Spleen (tissue), 11 donors: Measurements from ENCODE around the gene RBX1. TPM values are rescaled to one million over a fixed set of nuclear protein-coding genes. Genes with fewer than 3 reads are reported as not detected.

Experiments
- DNase-seq: peaks from one replicate; pipeline ENCODE4 v3.0.0-alpha.2; 2020
- H3K27ac ChIP-seq, 8 donors: fragments of 200-600 bp; sonication (generic) in 7 of 8; 1 replicate in 4 of 8; 2 replicates in 4 of 8; pipeline versions ENCODE4 v1.5.0 to v1.8.0; 2016 to 2021; ENCODE audit warnings: inconsistent platforms in 4 of 8, mild to moderate bottlenecking in 4 of 8, moderate library complexity in 1 of 8
- H3K27me3 ChIP-seq, 7 donors: fragments of 200-600 bp; sonication (generic) in 6 of 7; replicated peaks in 1 of 7; 1 replicate in 4 of 7; 2 replicates in 3 of 7; pipeline versions ENCODE4 v1.5.0 to v1.8.0; 2016 to 2021; ENCODE audit warnings: inconsistent platforms in 3 of 7, mild to moderate bottlenecking in 1 of 7
- H3K36me3 ChIP-seq, 6 donors: fragments of 200-600 bp; sonication (generic) in 5 of 6; 1 replicate in 4 of 6; 2 replicates in 2 of 6; pipeline versions ENCODE4 v1.5.0 to v1.8.0; 2016 to 2021; ENCODE audit warnings: inconsistent platforms in 2 of 6
- H3K4me1 ChIP-seq, 6 donors: fragments of 200-600 bp; sonication (generic) in 5 of 6; 1 replicate in 3 of 6; 2 replicates in 3 of 6; pipeline versions ENCODE4 v1.5.0 to v1.8.0; 2016 to 2021; ENCODE audit warnings: inconsistent platforms in 3 of 6
- H3K4me3 ChIP-seq, 8 donors: fragments of 200-600 bp; sonication (generic) in 7 of 8; 1 replicate in 4 of 8; 2 replicates in 4 of 8; pipeline versions ENCODE4 v1.5.0 to v1.8.0; 2016 to 2021; ENCODE audit warnings: inconsistent platforms in 4 of 8, mild to moderate bottlenecking in 4 of 8, moderate library complexity in 2 of 8
- H3K9me3 ChIP-seq, 8 donors: fragments of 200-600 bp; sonication (generic) in 7 of 8; 1 replicate in 4 of 8; 2 replicates in 4 of 8; pipeline versions ENCODE4 v1.5.0 to v1.8.0; 2016 to 2021; ENCODE audit warnings: inconsistent platforms in 4 of 8
- CTCF ChIP-seq, 11 experiments: fragments of 200-600 bp in 7 of 11; fragments of 450-650 bp in 4 of 11; sonication (generic) in 4 of 11; IDR thresholded peaks in 8 of 11; conservative IDR thresholded peaks in 3 of 11; 1 replicate in 7 of 11; 2 replicates in 4 of 11; pipeline versions ENCODE4 v1.4.0 to v1.8.0; 2016 to 2021; ENCODE audit warnings: antibody characterized with exemption in 11 of 11, inconsistent platforms in 4 of 11, mild to moderate bottlenecking in 1 of 11
- POLR2A ChIP-seq, 3 donors: fragments of 450-650 bp; IDR thresholded peaks; one replicate each; pipeline ENCODE4 v1.5.1; 2017; ENCODE audit warnings: antibody characterized with exemption in 3 of 3, mild to moderate bottlenecking in 1 of 3
- POLR2AphosphoS5 ChIP-seq, 3 donors: sonication (generic); formaldehyde crosslinking; IDR thresholded peaks; one replicate each; pipeline ENCODE4 v1.5.1; 2017; ENCODE audit warnings: antibody characterized with exemption in 3 of 3
- WGBS, 5 donors: extraction: QIAGEN DNeasy Blood & Tissue Kit in 3 of 5; methylation state at CpG; one replicate each; pipeline versions ENCODE4 v1.1.5 to v1.1.7; 2013 to 2018; 5-methylcytosine and 5-hydroxymethylcytosine counted together
- intact Hi-C: fragments of 100-400 bp; cut with DNase I; formaldehyde crosslinking; loops from one replicate; pipeline ENCODE4 v1.15.0; 2023; ENCODE audit warnings: low total_unique reads
- polyA plus RNA-seq, 3 donors: library from polyadenylated mRNA; stranded (reverse); fragments of 200-250 nt; gene quantifications; one replicate each; pipeline ENCODE4 v1.2.1, GENCODE V29; 2013
- total RNA-seq, 7 donors: library from RNA; depleted of rRNA in 3 of 7; stranded (reverse); fragments of >200 nt in 3 of 7; fragmentation: NEBNext Ultra II Directional in 4 of 7; extraction: Animal tissue kit (Norgen Biotek cat#: 25700) in 4 of 7; gene quantifications; one replicate each; pipeline versions ENCODE4 v1.1.0 to v1.2.1, GENCODE V29; 2016 to 2021
- donor health status: healthy with polysubstance abuse.
- donor health status: DM: no; HTN: no; CAD: no; lungs with moderate emphysema.
- donor health status: DM: no; HTN: no; CAD: no.
- donor health status: Bipolar disorder and iron deficiency.
- donor health status: healthy.
- donor health status: DM: no; HTN: no; CAD: no.
- donor health status: DM: yes; HTN: yes; CAD: no.

The RBX1 gene
- total and polyA plus RNA-seq, 10 donors = 28.0 to 86.8 (median 41.7) TPM

GRCh38 chr22:40928657-40929056, 22.5 kb upstream of the RBX1 start:
- TF ChIP-seq POLR2A (IDR thresholded peaks at IDR 0.05) (no peak), CTCF (IDR thresholded peaks at IDR 0.05 in 8 of 11, conservative IDR thresholded peaks at IDR 0.05 in 3 of 11) (no peak), POLR2AphosphoS5 (IDR thresholded peaks at IDR 0.05) (no peak)
- H3K27ac ChIP-seq = no peak overlapping the region
- H3K9me3 ChIP-seq = no peaks in the 10 kb centered on the region
- no peak for DNase-seq
- no peaks in the 10 kb centered on the region for H3K27me3 ChIP-seq
- 62 to 93% (median 83%) methylated on average over 1 of the region's 1 CpG for WGBS, 5 donors
- intact Hi-C loops = no loop called here
- H3K36me3 ChIP-seq = peaks cover 0 to 81% (median 26%) of the 10 kb centered on the region in 6 donors
- no peak overlapping the region for H3K4me3 ChIP-seq
- peaks cover 0 to 10% (median 0%) of the 10 kb centered on the region in 6 donors for H3K4me1 ChIP-seq

GRCh38 chr22:40932396-40932795, 18.8 kb upstream of the RBX1 start:
- intact Hi-C loops = no loop called here
- H3K27me3 ChIP-seq = no peaks in the 10 kb centered on the region
- H3K27ac ChIP-seq = no peak overlapping the region
- no peak for DNase-seq
- H3K36me3 ChIP-seq = peaks cover 0 to 49% (median 0%) of the 10 kb centered on the region in 6 donors
- peaks cover 0 to 10% (median 0%) of the 10 kb centered on the region in 6 donors for H3K4me1 ChIP-seq
- H3K9me3 ChIP-seq = no peaks in the 10 kb centered on the region
- 71 to 87% (median 85%) methylated on average over 2 of the region's 2 CpGs for WGBS, 5 donors
- TF ChIP-seq CTCF (IDR thresholded peaks at IDR 0.05 in 8 of 11, conservative IDR thresholded peaks at IDR 0.05 in 3 of 11) (no peak), POLR2AphosphoS5 (IDR thresholded peaks at IDR 0.05) (no peak), POLR2A (IDR thresholded peaks at IDR 0.05) (no peak)
- no peak overlapping the region for H3K4me3 ChIP-seq

GRCh38 chr22:40939202-40939601, 12.0 kb upstream of the RBX1 start:
- peaks cover 0 to under 1% (median 0%) of the 10 kb centered on the region in 6 donors for H3K36me3 ChIP-seq
- DNase-seq = no peak
- H3K27me3 ChIP-seq = no peaks in the 10 kb centered on the region
- no peaks in the 10 kb centered on the region for H3K9me3 ChIP-seq
- TF ChIP-seq POLR2AphosphoS5 (IDR thresholded peaks at IDR 0.05) (no peak), CTCF (IDR thresholded peaks at IDR 0.05 in 8 of 11, conservative IDR thresholded peaks at IDR 0.05 in 3 of 11) (no peak), POLR2A (IDR thresholded peaks at IDR 0.05) (no peak)
- H3K4me3 ChIP-seq = no peak overlapping the region
- peaks cover 0 to 31% (median 18%) of the 10 kb centered on the region in 6 donors for H3K4me1 ChIP-seq
- intact Hi-C loops = no loop called here
- WGBS, 5 donors = 80 to 89% (median 84%) methylated on average over 2 of the region's 2 CpGs
- H3K27ac ChIP-seq = no peak overlapping the region

- DNase-seq = no peak
- peaks cover 0 to 40% (median 24%) of the 10 kb centered on the region in 6 donors for H3K36me3 ChIP-seq
- no peaks in the 10 kb centered on the region for H3K9me3 ChIP-seq
- peak overlapping the region; percentile 42 to 95 (median 80) for H3K4me3 ChIP-seq
- H3K4me1 ChIP-seq = peaks cover 15 to 58% (median 35%) of the 10 kb centered on the region in 6 donors
- peak overlapping the region; percentile 88 to 99 (median 98) for H3K27ac ChIP-seq
- intact Hi-C loops = loop anchor here (2.0 to 10.0 kb wide), 2 partner anchors 73 to 141 kb away; partner anchors contain the start of gene EP300
- TF ChIP-seq POLR2A (IDR thresholded peaks at IDR 0.05) = no peak
- TF ChIP-seq POLR2AphosphoS5 (IDR thresholded peaks at IDR 0.05) = no peak
- TF ChIP-seq CTCF (IDR thresholded peaks at IDR 0.05 in 8 of 11, conservative IDR thresholded peaks at IDR 0.05 in 3 of 11) = no peak
- no peaks in the 10 kb centered on the region for H3K27me3 ChIP-seq
- WGBS, 5 donors = 3 to 6% (median 5%) methylated on average over 14 to 21 of the region's 21 CpGs
Measured at GRCh38 chr22:40951795-40952605, 822 bp downstream of the RBX1 start.
